ENCODE measurements around the gene FRZB.
A peak's percentile ranks its signal among the peaks of the same experiment; 100 is the strongest.
"Not testable (repeated sequence)": the region's sequence is repeated elsewhere in the genome, so short reads cannot be mapped to it uniquely, and the experiment has no call there.

The FRZB gene

GRCh38 chr2:182866461-182867406 lies at the start of gene FRZB:
Gene FRZB, minus strand, starts transcription at chr2:182866637. Its CDS starts 85 bp downstream, at chr2:182866552.
- DNase-seq = peak; percentile 10

- DNase-seq = no peak
Measured at GRCh38 chr2:182915369-182916326, 49.2 kb upstream of the FRZB start.

- DNase-seq = no peak
Measured at GRCh38 chr2:182914852-182915251, 48.4 kb upstream of the FRZB start.

GRCh38 chr2:182913064-182913463 lies 46.6 kb upstream of the FRZB start:
- DNase-seq = no peak

GRCh38 chr2:182912518-182912915 lies 46.1 kb upstream of the FRZB start:
- DNase-seq = no peak

DNA sequence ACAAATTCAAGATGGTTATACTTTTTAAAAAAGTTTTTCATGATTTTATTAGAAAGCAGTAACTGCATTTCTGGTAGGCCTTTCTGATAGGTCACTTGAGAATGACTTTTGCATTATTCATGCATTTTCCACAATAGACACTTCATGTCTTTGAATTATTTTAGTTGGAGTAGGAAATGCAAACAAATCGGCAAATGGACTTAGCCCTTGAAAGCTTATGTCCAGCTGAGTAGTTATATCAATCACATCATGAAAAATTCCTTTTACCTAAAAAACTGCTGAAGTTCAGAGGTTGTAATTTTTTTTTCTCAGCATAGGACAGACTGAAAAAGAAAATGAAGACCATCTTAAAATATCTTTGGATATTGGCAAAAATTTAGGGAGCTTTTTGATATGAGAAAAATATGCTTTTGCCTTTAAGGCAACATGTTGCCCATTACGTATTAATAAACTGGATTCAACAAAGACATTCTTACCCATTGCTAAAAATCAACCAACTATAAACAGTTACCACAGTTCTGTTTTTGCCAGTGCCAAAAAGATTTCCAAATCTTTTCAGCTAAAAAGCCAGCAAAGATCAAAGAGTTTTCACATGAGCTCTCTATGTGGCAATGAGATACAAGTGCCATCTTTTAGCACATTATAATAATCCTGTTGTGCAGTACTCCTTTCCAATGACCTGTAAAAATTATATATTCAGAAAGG lies 45.5 kb upstream of the FRZB start:
- no peak for DNase-seq

GRCh38 chr2:182910965-182911364 lies 44.5 kb upstream of the FRZB start:
- no peak for DNase-seq

- DNase-seq = no peak
Measured at GRCh38 chr2:182907081-182907830, 40.8 kb upstream of the FRZB start.

DNA sequence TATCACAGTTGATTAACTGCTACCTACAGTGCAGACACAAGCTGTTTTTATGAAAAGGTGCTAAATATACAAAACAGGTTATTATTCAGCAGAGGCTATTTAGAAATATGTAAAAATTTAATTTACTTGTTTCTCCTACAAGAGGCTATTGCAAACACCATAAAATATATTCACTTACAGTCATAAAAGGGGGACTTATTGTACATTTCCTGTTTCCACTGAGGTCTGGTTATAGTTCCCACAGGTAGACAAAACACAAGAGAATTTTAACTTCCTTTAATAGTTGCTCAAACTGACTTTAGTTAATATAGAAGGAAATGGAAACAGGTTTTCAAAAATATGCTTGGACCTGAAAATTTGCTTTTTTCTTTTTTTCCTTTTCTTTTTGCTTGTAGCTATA lies 40.0 kb upstream of the FRZB start:
- no peak for DNase-seq

DNA sequence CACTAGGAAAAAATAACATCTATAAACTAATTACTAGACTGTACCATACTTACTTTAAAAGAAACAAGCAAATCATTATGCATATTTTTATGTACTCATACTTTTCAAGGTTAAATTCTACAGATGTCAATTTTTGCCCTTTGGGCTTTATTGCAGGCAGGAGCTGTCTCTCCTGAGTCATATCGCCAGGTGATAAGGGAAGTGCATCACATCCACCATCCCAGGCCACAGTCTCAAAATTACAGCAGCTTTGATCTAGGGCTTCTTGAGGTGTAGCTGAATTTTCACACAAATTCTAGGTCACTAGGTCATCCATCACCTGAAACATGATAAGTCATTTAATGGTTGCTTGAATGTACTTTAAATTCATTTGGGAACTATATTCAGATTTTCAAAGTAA lies 38.4 kb upstream of the FRZB start:
- DNase-seq = no peak

DNA sequence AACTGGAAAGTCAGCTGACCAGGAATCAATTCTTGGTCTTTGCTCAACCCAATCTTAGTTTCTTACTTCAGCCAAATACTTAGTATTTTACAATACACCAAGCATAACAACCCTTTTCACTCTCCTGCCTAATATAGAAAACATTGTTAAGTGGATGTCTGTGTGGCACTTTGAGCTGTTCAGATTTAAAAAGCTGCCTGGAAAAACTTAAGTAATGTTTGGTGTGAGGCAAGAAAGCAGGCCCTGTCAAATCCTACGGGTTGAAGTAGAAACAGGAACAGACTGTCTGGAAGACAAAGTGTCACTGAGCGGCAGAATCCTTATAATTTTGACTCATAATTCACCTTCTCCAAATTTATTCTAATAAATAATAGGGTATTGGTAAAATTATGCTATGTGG lies 37.1 kb upstream of the FRZB start:
- no peak for DNase-seq

DNA sequence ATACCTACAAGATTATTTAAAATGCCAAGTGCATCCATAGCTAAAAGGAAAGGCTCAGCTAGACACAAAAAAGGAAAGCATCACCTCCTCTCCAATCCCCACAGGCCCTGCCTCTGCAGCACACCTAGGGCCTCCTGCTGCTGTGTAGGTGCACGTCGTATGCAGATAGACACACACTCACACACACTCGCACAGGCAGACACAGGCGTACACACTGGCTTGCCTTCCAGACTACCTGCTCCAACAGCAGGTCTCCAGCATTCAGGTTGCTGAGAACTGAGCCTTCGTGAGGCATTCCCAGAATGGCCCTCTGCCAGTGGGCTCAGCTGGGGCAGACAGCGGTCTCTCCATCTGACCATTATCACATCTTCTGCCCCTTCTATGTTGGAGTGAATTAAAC lies 35.3 kb upstream of the FRZB start:
- no peak for DNase-seq

DNA sequence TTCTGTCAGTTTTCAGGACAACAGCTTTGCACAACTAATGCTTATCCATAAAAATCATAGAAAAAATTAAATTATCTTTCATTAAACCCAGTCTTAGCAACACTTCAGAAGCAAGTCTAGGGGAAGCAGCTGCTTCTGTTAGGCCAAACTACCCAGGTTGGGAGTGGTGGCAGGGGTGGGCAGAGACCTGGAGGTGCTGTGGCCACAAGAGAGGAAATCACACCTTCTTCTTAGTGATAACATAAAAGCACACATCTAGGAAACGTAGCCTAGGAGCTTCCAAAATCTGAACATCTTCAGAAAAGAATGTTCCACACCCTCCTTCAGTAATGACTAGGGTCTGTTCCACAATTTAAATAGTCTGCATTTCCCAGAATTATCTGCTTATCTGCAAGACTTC lies 32.3 kb upstream of the FRZB start:
- DNase-seq = no peak

DNA sequence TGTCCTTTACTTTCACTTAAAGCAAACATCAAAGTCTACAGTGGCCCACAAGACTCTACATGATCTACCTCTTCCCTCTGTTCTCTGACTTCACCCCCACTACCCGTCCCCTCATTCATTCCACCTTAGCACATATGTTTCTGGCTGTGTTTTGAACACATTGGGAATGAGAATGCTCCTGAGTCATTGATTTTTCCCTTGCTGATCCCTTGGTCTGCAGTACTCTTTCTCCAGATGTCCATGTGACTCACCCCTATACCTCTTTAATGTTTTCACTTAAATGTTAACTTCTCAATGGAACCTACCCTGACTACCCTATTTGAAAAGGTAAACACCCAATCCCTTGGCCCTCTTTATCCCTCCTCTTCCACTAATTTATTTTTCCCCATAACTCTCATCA lies 30.7 kb upstream of the FRZB start:
- DNase-seq = no peak

DNA sequence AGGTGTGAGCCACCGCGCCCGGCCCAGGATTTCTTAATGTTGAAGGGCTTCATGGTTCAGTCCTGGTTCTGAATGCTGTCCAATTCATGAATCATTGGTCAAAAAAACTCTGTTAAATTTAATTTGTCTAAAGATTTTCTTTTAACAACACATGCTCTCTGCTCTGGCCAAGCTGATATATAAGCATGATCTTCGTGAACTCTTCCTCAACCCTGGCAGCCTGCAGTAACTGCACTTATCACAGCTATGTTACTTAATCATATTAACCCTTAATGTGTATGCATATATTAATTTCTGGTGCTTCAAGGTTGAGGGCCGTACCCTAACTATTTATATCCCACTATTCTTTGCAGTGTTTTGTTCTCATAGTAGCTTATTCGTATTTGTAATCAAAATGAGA lies 29.4 kb upstream of the FRZB start:
- no peak for DNase-seq

- no peak for DNase-seq
Measured at GRCh38 chr2:182895169-182895568, 28.7 kb upstream of the FRZB start.

GRCh38 chr2:182894174-182894573 lies 27.7 kb upstream of the FRZB start:
- no peak for DNase-seq

- no peak for DNase-seq
Measured at GRCh38 chr2:182893666-182894065, 27.2 kb upstream of the FRZB start.

- DNase-seq = not testable (repeated sequence)
Measured at GRCh38 chr2:182893035-182893434, 26.6 kb upstream of the FRZB start.

GRCh38 chr2:182891611-182892010 lies 25.2 kb upstream of the FRZB start:
- DNase-seq = no peak

GRCh38 chr2:182890773-182891378 lies 24.4 kb upstream of the FRZB start:
- DNase-seq = no peak

DNA sequence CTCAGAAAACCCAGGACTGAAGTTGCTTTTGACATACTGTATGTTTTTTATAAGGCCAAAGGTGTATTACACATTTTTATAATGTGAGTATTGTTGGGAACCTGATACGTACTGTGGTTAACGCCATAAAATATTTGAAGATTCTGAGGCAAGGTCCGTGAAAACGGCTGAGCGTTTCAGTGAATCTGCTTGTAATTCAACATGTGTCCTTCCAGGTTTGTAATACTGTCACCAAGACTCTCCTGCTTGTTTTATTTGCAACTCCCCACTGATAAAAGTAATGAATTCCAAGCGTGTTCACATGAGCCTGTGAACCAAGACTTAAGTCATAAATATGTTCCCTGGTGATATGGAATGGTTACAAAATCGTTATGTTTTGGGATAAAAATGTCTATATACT lies 23.9 kb upstream of the FRZB start:
- no peak for DNase-seq

Data from hematopoietic multipotent progenitor cell treated with erythropoietin and hydrocortisone succinate and interleukin-3 and kit ligand, for 4 days (in vitro differentiated cells).